Right lobe of liver (tissue), 6 donors: ENCODE results near the gene TBCB. TPM values are rescaled to one million over a fixed set of nuclear protein-coding genes. Genes with fewer than 3 reads are reported as not detected.

Source experiments
- ATAC-seq, 4 donors: fragments of 200-7000 bp; cut with Tn5 transposase; one replicate each; pipeline ENCODE4 v1.9.1; 2020; ENCODE audit warnings: mild to moderate bottlenecking in 4 of 4, moderate library complexity in 4 of 4
- DNase-seq, 3 donors: peaks; one replicate each; pipeline ENCODE4 v3.0.0-alpha.2; 2020
- H3K27ac ChIP-seq, 3 donors: fragments of 200-600 bp; one replicate each; pipeline ENCODE4 v1.8.0; 2022
- H3K27me3 ChIP-seq, 2 donors: fragments of 200-600 bp; one replicate each; pipeline ENCODE4 v1.8.0; 2022
- H3K36me3 ChIP-seq, 4 donors: fragments of 200-600 bp; sonication (generic) in 1 of 4; one replicate each; pipeline versions ENCODE4 v1.5.1 to v1.8.0; 2017 to 2022; ENCODE audit warnings: control low read depth in 1 of 4
- H3K4me1 ChIP-seq, 4 donors: fragments of 200-600 bp; sonication (generic) in 1 of 4; one replicate each; pipeline versions ENCODE4 v1.5.1 to v1.8.0; 2017 to 2022; ENCODE audit warnings: control low read depth in 1 of 4
- H3K4me3 ChIP-seq, 3 donors: fragments of 200-600 bp; one replicate each; pipeline ENCODE4 v1.8.0; 2022
- H3K9me3 ChIP-seq, 4 donors: fragments of 200-600 bp; sonication (generic) in 1 of 4; one replicate each; pipeline versions ENCODE4 v1.5.1 to v1.8.0; 2017 to 2022; ENCODE audit warnings: control low read depth in 1 of 4
- CTCF ChIP-seq, 4 donors: fragments of 200-600 bp in 3 of 4; fragments of 450-650 bp in 1 of 4; IDR thresholded peaks; one replicate each; pipeline versions ENCODE4 v1.5.1 to v1.8.0; 2016 to 2022; ENCODE audit warnings: antibody characterized with exemption in 4 of 4, mild to moderate bottlenecking in 2 of 4
- POLR2A ChIP-seq: fragments of 450-650 bp; IDR thresholded peaks from one replicate; pipeline ENCODE4 v1.6.1; 2017; ENCODE audit warnings: antibody characterized with exemption, mild to moderate bottlenecking
- WGBS: methylation state at CpG from one replicate; pipeline ENCODE4 v1.1.6; 2018; ENCODE audit warnings: low coverage, low lambda C conversion rate; ENCODE audit not compliant: insufficient coverage; ENCODE audit errors: missing lambda C conversion rate; 5-methylcytosine and 5-hydroxymethylcytosine counted together
- intact Hi-C, 2 donors: fragments of 100-400 bp; cut with DNase I; formaldehyde crosslinking; loops; one replicate each; pipeline versions ENCODE4 v1.11.2 to v1.14.1; 2022
- total RNA-seq, 6 experiments: library from RNA; depleted of rRNA in 2 of 6; stranded (reverse); fragments of >200 nt in 2 of 6; fragmentation: NEBNext Ultra II Directional in 3 of 6; extraction: Animal tissue kit (Norgen Biotek cat#: 25700) in 3 of 6; gene quantifications; one replicate each; pipeline versions ENCODE4 v1.1.0 to v1.2.4, GENCODE V29; 2016 to 2023
- donor health status: DM: no; HTN: yes; CAD: no.
- donor health status: DM: no; HTN: no; CAD: no.
- donor health status: DM: no; HTN: no; CAD: no.
- donor health status: DM: no; HTN: yes; CAD: no.
- donor health status: DM: no; HTN: yes; CAD: no.

TBCB gene
- total RNA-seq, 6 experiments from 2014 or later: 27.8 to 64.7 (median 36.4) TPM

- Histone ChIP-seq H3K9me3 (no peaks in the 10 kb centered on the region), H3K27me3 (no peaks in the 10 kb centered on the region), H3K4me1 (peaks cover 0 to 5% (median 0%) of the 10 kb centered on the region in 4 donors), H3K36me3 (no peaks in the 10 kb centered on the region), H3K4me3 (no peak overlapping the region), H3K27ac (no peak overlapping the region)
- intact Hi-C loops: no loop called here
- ATAC-seq (no peak), DNase-seq (no peak)
- TF ChIP-seq POLR2A: no peak
- TF ChIP-seq CTCF (IDR thresholded peaks at IDR 0.05): no peak
- WGBS: 100% methylated on average over 5 of the region's 13 CpGs
Measured at GRCh38 chr19:36082916-36083315, 32.4 kb upstream of the TBCB start.

- ATAC-seq (no peak), DNase-seq (no peak)
- Histone ChIP-seq H3K4me1 (peaks cover 0 to 2% (median 0%) of the 10 kb centered on the region in 4 donors), H3K36me3 (no peaks in the 10 kb centered on the region), H3K27ac (no peak overlapping the region), H3K27me3 (no peaks in the 10 kb centered on the region), H3K4me3 (no peak overlapping the region), H3K9me3 (no peaks in the 10 kb centered on the region)
- WGBS: 94% methylated on average over 10 of the region's 12 CpGs
- TF ChIP-seq POLR2A: no peak
- no peak for TF ChIP-seq CTCF (IDR thresholded peaks at IDR 0.05)
- intact Hi-C loops: no loop called here
Measured at GRCh38 chr19:36084231-36085009, 30.8 kb upstream of the TBCB start.

- TF ChIP-seq POLR2A (no peak), CTCF (IDR thresholded peaks at IDR 0.05) (no peak)
- Histone ChIP-seq H3K9me3 (no peaks in the 10 kb centered on the region), H3K4me1 (no peaks in the 10 kb centered on the region), H3K36me3 (no peaks in the 10 kb centered on the region), H3K27ac (no peak overlapping the region), H3K4me3 (no peak overlapping the region), H3K27me3 (no peaks in the 10 kb centered on the region)
- intact Hi-C loops: no loop called here
- WGBS: 80% methylated on average over 2 of the region's 9 CpGs
- DNase-seq (peak in 1 of 3 donors; percentile 22), ATAC-seq (no peak)
Measured at GRCh38 chr19:36086326-36086725, 28.9 kb upstream of the TBCB start.

- Histone ChIP-seq H3K36me3 (no peaks in the 10 kb centered on the region), H3K27ac (no peak overlapping the region), H3K4me3 (no peak overlapping the region), H3K27me3 (no peaks in the 10 kb centered on the region), H3K4me1 (no peaks in the 10 kb centered on the region), H3K9me3 (no peaks in the 10 kb centered on the region)
- no peak for DNase-seq
- intact Hi-C loops: no loop called here
- ATAC-seq: peak in 1 of 4 donors; percentile 9
- TF ChIP-seq CTCF (IDR thresholded peaks at IDR 0.05) (no peak), POLR2A (no peak)
- 93% methylated on average over 3 of the region's 5 CpGs for WGBS
Measured at GRCh38 chr19:36089847-36090246, 25.4 kb upstream of the TBCB start.
